Ishikawa (cell line): ENCODE data around the gene ROBO1.

ENCODE experiments used
- CEBPB ChIP-seq: IDR thresholded peaks from 2 replicates; pipeline ENCODE4 v1.6.1; 2012
- RAD21 ChIP-seq: IDR thresholded peaks from 2 replicates; pipeline ENCODE4 v1.6.1; 2012; ENCODE audit warnings: low read depth
- TAF1 ChIP-seq: IDR thresholded peaks from 2 replicates; pipeline ENCODE4 v1.6.1; 2012; ENCODE audit warnings: low read depth, mild to moderate bottlenecking
- TCF12 ChIP-seq: IDR thresholded peaks from 2 replicates; pipeline ENCODE4 v1.6.1; 2012; ENCODE audit warnings: low read depth
- TEAD4 ChIP-seq: IDR thresholded peaks from 2 replicates; pipeline ENCODE4 v1.6.1; 2012
- YY1 ChIP-seq: IDR thresholded peaks from 2 replicates; pipeline ENCODE4 v1.6.1; 2012; ENCODE audit warnings: low read depth
- TF ChIP-seq, protein P1 (sequence below): IDR thresholded peaks from 2 replicates; pipeline ENCODE4 v1.6.1; 2012
- TF ChIP-seq, protein P2 (sequence below): IDR thresholded peaks from 2 replicates; pipeline ENCODE4 v1.6.1; 2012; ENCODE audit warnings: low read depth, mild to moderate bottlenecking
- TF ChIP-seq, protein P3 (sequence below): IDR thresholded peaks from 2 replicates; pipeline ENCODE4 v1.6.1; 2012

DNA sequence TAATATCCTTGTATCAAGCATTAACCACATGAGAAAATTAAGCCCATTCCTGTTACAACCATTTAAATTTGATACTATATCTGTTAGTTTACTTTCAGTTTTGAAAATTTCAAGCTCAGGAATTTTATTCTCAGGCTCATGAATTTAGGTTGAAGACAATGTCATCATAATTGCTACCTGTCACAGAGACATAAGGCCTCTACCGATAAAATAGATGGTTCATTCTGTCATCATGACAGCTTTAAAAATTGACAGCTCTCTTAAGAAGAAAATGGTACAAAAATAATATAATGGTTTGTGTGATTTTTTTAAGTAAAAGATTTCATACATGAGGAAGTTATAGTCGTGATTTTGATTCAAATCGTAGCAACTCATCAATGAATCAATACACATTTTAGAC lies 1003.2 kb downstream of the ROBO1 start:
- TF ChIP-seq, protein P1, sequence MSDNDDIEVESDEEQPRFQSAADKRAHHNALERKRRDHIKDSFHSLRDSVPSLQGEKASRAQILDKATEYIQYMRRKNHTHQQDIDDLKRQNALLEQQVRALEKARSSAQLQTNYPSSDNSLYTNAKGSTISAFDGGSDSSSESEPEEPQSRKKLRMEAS: no peak
- TF ChIP-seq YY1 (no peak), TCF12 (no peak), TEAD4 (no peak), RAD21 (no peak), TAF1 (no peak), CEBPB (no peak)
- TF ChIP-seq, protein P2, sequence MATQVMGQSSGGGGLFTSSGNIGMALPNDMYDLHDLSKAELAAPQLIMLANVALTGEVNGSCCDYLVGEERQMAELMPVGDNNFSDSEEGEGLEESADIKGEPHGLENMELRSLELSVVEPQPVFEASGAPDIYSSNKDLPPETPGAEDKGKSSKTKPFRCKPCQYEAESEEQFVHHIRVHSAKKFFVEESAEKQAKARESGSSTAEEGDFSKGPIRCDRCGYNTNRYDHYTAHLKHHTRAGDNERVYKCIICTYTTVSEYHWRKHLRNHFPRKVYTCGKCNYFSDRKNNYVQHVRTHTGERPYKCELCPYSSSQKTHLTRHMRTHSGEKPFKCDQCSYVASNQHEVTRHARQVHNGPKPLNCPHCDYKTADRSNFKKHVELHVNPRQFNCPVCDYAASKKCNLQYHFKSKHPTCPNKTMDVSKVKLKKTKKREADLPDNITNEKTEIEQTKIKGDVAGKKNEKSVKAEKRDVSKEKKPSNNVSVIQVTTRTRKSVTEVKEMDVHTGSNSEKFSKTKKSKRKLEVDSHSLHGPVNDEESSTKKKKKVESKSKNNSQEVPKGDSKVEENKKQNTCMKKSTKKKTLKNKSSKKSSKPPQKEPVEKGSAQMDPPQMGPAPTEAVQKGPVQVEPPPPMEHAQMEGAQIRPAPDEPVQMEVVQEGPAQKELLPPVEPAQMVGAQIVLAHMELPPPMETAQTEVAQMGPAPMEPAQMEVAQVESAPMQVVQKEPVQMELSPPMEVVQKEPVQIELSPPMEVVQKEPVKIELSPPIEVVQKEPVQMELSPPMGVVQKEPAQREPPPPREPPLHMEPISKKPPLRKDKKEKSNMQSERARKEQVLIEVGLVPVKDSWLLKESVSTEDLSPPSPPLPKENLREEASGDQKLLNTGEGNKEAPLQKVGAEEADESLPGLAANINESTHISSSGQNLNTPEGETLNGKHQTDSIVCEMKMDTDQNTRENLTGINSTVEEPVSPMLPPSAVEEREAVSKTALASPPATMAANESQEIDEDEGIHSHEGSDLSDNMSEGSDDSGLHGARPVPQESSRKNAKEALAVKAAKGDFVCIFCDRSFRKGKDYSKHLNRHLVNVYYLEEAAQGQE: no peak
- TF ChIP-seq, protein P3, sequence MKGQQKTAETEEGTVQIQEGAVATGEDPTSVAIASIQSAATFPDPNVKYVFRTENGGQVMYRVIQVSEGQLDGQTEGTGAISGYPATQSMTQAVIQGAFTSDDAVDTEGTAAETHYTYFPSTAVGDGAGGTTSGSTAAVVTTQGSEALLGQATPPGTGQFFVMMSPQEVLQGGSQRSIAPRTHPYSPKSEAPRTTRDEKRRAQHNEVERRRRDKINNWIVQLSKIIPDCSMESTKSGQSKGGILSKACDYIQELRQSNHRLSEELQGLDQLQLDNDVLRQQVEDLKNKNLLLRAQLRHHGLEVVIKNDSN: no peak
